Tibial nerve (tissue), 4 donors: ENCODE results near the gene UBE2E1.

Source experiments
- CTCF ChIP-seq, 5 experiments: fragments of 200-600 bp in 3 of 5; fragments of 450-650 bp in 2 of 5; sonication (generic) in 3 of 5; IDR thresholded peaks; one replicate each; pipeline ENCODE4 v1.5.1; 2016 to 2019; ENCODE audit warnings: antibody characterized with exemption in 5 of 5, mild to moderate bottlenecking in 3 of 5, moderate library complexity in 2 of 5
- EP300 ChIP-seq, 2 donors: sonication (generic); formaldehyde crosslinking; IDR thresholded peaks; one replicate each; pipeline ENCODE4 v1.6.1; 2017; ENCODE audit warnings: antibody characterized with exemption in 2 of 2, mild to moderate bottlenecking in 1 of 2

DNA sequence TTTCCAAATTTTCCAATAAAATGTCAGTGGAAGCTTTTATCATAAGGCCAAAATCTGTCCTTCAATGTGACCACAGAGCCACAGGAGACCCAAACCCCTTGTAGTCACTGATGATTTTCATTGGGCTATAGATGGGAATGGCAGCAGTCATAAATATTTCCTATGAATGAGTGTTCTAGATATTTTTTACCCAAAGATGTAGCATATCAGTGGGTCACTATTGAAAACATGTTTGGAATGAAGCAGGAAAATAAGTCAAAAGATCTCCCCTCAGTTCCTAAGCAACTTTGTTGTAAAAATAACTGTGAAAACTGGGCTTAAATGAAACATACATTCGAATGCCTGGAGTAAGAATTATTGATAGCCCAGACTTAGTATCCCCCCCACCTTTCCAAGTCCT lies 62.1 kb downstream of the UBE2E1 start:
- TF ChIP-seq CTCF (IDR thresholded peaks at IDR 0.05): no peak
- no peak for TF ChIP-seq EP300 (IDR thresholded peaks at IDR 0.05)
